Neural crest cell (in vitro differentiated cells): ENCODE data around the gene TYMP. TPM values are rescaled to one million over a fixed set of nuclear protein-coding genes. Genes with fewer than 3 reads are reported as not detected.

Source experiments
- DNase-seq: peaks from one replicate; pipeline ENCODE4 v3.0.0; 2021; ENCODE audit warnings: low read depth, mixed read lengths, low spot score
- H3K27ac Mint-ChIP-seq: one replicate; pipeline ENCODE4 v1.8.0; 2021; ENCODE audit warnings: mild to moderate bottlenecking, mixed read lengths; ENCODE audit not compliant: unreplicated experiment
- H3K27me3 Mint-ChIP-seq: 2 replicates; pipeline ENCODE4 v1.8.0; 2021; ENCODE audit warnings: low read depth, mild to moderate bottlenecking, mixed read lengths
- H3K36me3 Mint-ChIP-seq: 2 replicates; pipeline ENCODE4 v1.8.0; 2021; ENCODE audit warnings: low read depth, mild to moderate bottlenecking, mixed read lengths
- H3K4me1 Mint-ChIP-seq: 2 replicates; pipeline ENCODE4 v1.8.0; 2021; ENCODE audit warnings: mixed read lengths
- H3K4me3 Mint-ChIP-seq: one replicate; pipeline ENCODE4 v1.8.0; 2021; ENCODE audit warnings: mild to moderate bottlenecking, mixed read lengths
- H3K9me3 Mint-ChIP-seq: 2 replicates; pipeline ENCODE4 v1.8.0; 2021; ENCODE audit warnings: mixed read lengths
- total RNA-seq: library from RNA; stranded (reverse); gene quantifications from 2 replicates; pipeline ENCODE4 v1.2.1, GENCODE V29; 2021
- TF ChIP-seq, protein P1 (sequence below): fragments of 200-600 bp; sonication (generic); conservative IDR thresholded peaks from 2 replicates; pipeline ENCODE4 v1.5.0; 2021; ENCODE audit warnings: antibody characterized with exemption, mild to moderate bottlenecking

TYMP gene
- total RNA-seq, 1 donor from 2014 or later = 0.86 TPM

- DNase-seq = no peak
- Mint-ChIP-seq H3K4me3 (no peak overlapping the region), H3K9me3 (no peaks in the 10 kb centered on the region), H3K4me1 (no peaks in the 10 kb centered on the region), H3K36me3 (no peaks in the 10 kb centered on the region), H3K27me3 (peaks cover 6% of the 10 kb centered on the region), H3K27ac (no peak overlapping the region)
- TF ChIP-seq, protein P1, sequence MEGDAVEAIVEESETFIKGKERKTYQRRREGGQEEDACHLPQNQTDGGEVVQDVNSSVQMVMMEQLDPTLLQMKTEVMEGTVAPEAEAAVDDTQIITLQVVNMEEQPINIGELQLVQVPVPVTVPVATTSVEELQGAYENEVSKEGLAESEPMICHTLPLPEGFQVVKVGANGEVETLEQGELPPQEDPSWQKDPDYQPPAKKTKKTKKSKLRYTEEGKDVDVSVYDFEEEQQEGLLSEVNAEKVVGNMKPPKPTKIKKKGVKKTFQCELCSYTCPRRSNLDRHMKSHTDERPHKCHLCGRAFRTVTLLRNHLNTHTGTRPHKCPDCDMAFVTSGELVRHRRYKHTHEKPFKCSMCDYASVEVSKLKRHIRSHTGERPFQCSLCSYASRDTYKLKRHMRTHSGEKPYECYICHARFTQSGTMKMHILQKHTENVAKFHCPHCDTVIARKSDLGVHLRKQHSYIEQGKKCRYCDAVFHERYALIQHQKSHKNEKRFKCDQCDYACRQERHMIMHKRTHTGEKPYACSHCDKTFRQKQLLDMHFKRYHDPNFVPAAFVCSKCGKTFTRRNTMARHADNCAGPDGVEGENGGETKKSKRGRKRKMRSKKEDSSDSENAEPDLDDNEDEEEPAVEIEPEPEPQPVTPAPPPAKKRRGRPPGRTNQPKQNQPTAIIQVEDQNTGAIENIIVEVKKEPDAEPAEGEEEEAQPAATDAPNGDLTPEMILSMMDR = no peak
Observed at GRCh38 chr22:50487290-50488005, 42.4 kb downstream of the TYMP start.

- no peak within 1 kb of the TSS for H3K4me3 Mint-ChIP-seq
- no peak for DNase-seq
- H3K27ac Mint-ChIP-seq = peak within 1 kb of the TSS; percentile 22
- no peaks in the 10 kb centered on the region for H3K36me3 Mint-ChIP-seq
- peaks cover 10% of the 10 kb centered on the region for H3K27me3 Mint-ChIP-seq
- H3K9me3 Mint-ChIP-seq = no peaks in the 10 kb centered on the region
- TF ChIP-seq, protein P1 = no peak
- no peaks in the 10 kb centered on the region for H3K4me1 Mint-ChIP-seq
Observed at GRCh38 chr22:50486561-50487289, 43.1 kb downstream of the TYMP start, which contains the start of gene MIOX. MIOX (plus strand) TSS chr22:50486859; CDS start chr22:50486898, 39 bp downstream.

- Mint-ChIP-seq H3K4me1 (no peaks in the 10 kb centered on the region), H3K27ac (peak overlapping the region; percentile 22)
Observed at GRCh38 chr22:50485221-50486131, 44.3 kb downstream of the TYMP start.

DNA sequence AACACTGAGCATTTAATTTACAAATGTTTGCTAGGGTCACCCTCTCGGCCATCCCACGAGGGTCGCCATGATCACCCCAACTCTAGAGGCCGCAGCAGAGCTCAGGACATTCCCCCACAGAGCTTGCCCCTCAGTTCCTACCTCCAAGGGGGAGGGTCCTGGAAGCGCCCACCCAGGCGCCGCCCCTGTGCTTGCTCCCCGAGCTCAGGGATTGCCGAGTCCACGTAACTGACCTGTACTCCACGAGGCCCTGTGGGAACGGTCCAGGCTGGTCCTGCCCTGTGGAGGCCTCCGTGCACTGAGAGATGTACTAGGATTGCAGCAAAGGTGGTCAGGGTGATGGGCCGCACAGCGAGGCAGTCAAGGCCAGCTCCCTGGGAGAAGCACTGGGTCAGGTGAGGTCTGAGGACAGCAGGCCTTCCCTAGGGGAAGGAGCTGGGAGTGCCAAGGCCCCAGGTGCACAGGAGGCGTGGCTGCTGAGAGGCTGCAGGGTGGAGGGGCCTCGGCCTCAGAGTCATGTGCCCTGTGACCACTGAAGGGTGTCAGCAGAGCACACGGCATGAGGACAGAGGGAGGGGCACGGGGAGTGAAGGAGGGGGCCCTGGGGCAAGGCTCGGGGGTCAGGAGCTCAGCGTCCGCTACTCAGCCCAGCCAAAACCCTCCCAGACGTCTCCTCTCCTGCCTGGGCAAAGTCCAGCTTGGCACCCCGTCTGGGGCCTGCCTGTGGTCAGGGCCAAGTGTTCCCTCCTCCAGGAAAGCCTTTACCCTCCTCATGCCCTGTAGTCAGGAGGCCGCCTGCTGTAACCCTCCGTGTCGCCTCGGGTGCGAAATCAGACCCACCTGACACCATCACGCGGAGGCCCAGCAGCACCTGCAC lies 45.6 kb downstream of the TYMP start:
- H3K4me1 Mint-ChIP-seq = no peaks in the 10 kb centered on the region
- no peak overlapping the region for H3K4me3 Mint-ChIP-seq
- no peaks in the 10 kb centered on the region for H3K36me3 Mint-ChIP-seq
- H3K27ac Mint-ChIP-seq = no peak overlapping the region
- H3K9me3 Mint-ChIP-seq = no peaks in the 10 kb centered on the region
- DNase-seq = no peak
- peaks cover 28% of the 10 kb centered on the region for H3K27me3 Mint-ChIP-seq
- TF ChIP-seq, protein P1 = no peak

More at GRCh38 chr22:50485221-50486131, 44.3 kb downstream of the TYMP start:
- peaks cover 15% of the 10 kb centered on the region for H3K27me3 Mint-ChIP-seq
- H3K4me3 Mint-ChIP-seq = no peak overlapping the region
- H3K36me3 Mint-ChIP-seq = no peaks in the 10 kb centered on the region
- no peak for DNase-seq
- H3K9me3 Mint-ChIP-seq = no peaks in the 10 kb centered on the region
- TF ChIP-seq, protein P1 = no peak
